Measurements from ENCODE around the gene EXOC4. TPM values are rescaled to one million over a fixed set of nuclear protein-coding genes. Genes with fewer than 3 reads are reported as not detected.

The EXOC4 gene
- total RNA-seq, 4 donors from 2014 or later = 36.9 to 78.0 (median 52.2) TPM

GRCh38 chr7:133836666-133837065 lies 583.8 kb downstream of the EXOC4 start:
- peaks cover 7 to 11% of the 10 kb centered on the region in 2 donors for H3K4me1 ChIP-seq
- in situ Hi-C loops (cut with MboI; ENCODE audit: low sequenced_read_pairs in 4 of 4) = no loop called here
- no peaks in the 10 kb centered on the region for H3K36me3 ChIP-seq
- ATAC-seq (no peak), DNase-seq (no peak)
- H3K27me3 ChIP-seq = no peaks in the 10 kb centered on the region
- TF ChIP-seq POLR2A (IDR thresholded peaks at IDR 0.05) = no peak
- TF ChIP-seq, protein P1, sequence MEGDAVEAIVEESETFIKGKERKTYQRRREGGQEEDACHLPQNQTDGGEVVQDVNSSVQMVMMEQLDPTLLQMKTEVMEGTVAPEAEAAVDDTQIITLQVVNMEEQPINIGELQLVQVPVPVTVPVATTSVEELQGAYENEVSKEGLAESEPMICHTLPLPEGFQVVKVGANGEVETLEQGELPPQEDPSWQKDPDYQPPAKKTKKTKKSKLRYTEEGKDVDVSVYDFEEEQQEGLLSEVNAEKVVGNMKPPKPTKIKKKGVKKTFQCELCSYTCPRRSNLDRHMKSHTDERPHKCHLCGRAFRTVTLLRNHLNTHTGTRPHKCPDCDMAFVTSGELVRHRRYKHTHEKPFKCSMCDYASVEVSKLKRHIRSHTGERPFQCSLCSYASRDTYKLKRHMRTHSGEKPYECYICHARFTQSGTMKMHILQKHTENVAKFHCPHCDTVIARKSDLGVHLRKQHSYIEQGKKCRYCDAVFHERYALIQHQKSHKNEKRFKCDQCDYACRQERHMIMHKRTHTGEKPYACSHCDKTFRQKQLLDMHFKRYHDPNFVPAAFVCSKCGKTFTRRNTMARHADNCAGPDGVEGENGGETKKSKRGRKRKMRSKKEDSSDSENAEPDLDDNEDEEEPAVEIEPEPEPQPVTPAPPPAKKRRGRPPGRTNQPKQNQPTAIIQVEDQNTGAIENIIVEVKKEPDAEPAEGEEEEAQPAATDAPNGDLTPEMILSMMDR (IDR thresholded peaks at IDR 0.05 in 4 of 5, conservative IDR thresholded peaks at IDR 0.05 in 1 of 5) = no peak
- no peak overlapping the region for H3K27ac ChIP-seq
- intact Hi-C loops (cut with DNase I; ENCODE audit: low total_unique reads) = no loop called here
- H3K4me3 ChIP-seq = no peak overlapping the region
- H3K9me3 ChIP-seq = no peaks in the 10 kb centered on the region

DNA sequence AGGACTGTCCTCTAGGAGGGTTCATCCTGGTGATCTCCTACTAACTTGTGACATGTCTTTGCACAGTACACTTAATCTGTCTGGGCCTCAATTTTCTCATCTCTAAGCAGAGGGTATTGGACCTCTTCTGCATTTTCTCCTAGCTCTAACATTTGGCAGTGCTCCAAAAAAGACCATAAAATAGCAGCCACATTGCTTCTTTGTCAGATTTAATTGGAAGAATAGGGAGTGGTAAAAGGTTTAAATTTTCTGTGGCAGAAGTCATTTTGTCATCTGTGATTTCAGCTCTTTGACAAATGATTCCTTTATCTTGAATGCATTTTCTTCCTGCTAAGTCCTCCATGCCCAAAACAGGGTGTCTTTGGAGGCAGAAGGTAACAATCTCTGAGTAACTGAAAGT lies 584.3 kb downstream of the EXOC4 start:
- in situ Hi-C loops (cut with MboI; ENCODE audit: low sequenced_read_pairs in 4 of 4) (no loop called here), intact Hi-C loops (cut with DNase I; ENCODE audit: low total_unique reads) (no loop called here)
- DNase-seq = no peak
- no peaks in the 10 kb centered on the region for H3K9me3 ChIP-seq
- ATAC-seq = no peak
- no peaks in the 10 kb centered on the region for H3K27me3 ChIP-seq
- H3K27ac ChIP-seq = no peak overlapping the region
- no peaks in the 10 kb centered on the region for H3K36me3 ChIP-seq
- TF ChIP-seq, protein P1 (IDR thresholded peaks at IDR 0.05 in 4 of 5, conservative IDR thresholded peaks at IDR 0.05 in 1 of 5) = no peak
- no peak for TF ChIP-seq POLR2A (IDR thresholded peaks at IDR 0.05)
- H3K4me1 ChIP-seq = peaks cover 7 to 11% of the 10 kb centered on the region in 2 donors
- H3K4me3 ChIP-seq = no peak overlapping the region

- in situ Hi-C loops (cut with MboI; ENCODE audit: low sequenced_read_pairs in 4 of 4) = no loop called here
These were observed 586.2 kb downstream of the EXOC4 start for GRCh38 chr7:133839121-133839520.

GRCh38 chr7:133843341-133843740 lies 590.5 kb downstream of the EXOC4 start:
- no peak for DNase-seq
- in situ Hi-C loops (cut with MboI; ENCODE audit: low sequenced_read_pairs in 4 of 4) (no loop called here), intact Hi-C loops (cut with DNase I; ENCODE audit: low total_unique reads) (no loop called here)
- no peaks in the 10 kb centered on the region for H3K9me3 ChIP-seq
- no peaks in the 10 kb centered on the region for H3K4me1 ChIP-seq
- H3K4me3 ChIP-seq = no peak overlapping the region
- H3K27me3 ChIP-seq = no peaks in the 10 kb centered on the region
- no peak for ATAC-seq
- TF ChIP-seq, protein P1 (IDR thresholded peaks at IDR 0.05 in 4 of 5, conservative IDR thresholded peaks at IDR 0.05 in 1 of 5) = no peak
- TF ChIP-seq POLR2A (IDR thresholded peaks at IDR 0.05) = no peak
- no peaks in the 10 kb centered on the region for H3K36me3 ChIP-seq
- no peak overlapping the region for H3K27ac ChIP-seq

More at GRCh38 chr7:133839121-133839520, 586.2 kb downstream of the EXOC4 start:
- peaks cover 7 to 11% of the 10 kb centered on the region in 2 donors for H3K4me1 ChIP-seq
- no peaks in the 10 kb centered on the region for H3K27me3 ChIP-seq
- no peaks in the 10 kb centered on the region for H3K9me3 ChIP-seq
- no peak overlapping the region for H3K27ac ChIP-seq
- TF ChIP-seq, protein P1 (IDR thresholded peaks at IDR 0.05 in 4 of 5, conservative IDR thresholded peaks at IDR 0.05 in 1 of 5) = no peak
- no peak for TF ChIP-seq POLR2A (IDR thresholded peaks at IDR 0.05)
- no peak overlapping the region for H3K4me3 ChIP-seq
- DNase-seq (no peak), ATAC-seq (no peak)
- intact Hi-C loops (cut with DNase I; ENCODE audit: low total_unique reads) = no loop called here
- no peaks in the 10 kb centered on the region for H3K36me3 ChIP-seq

- H3K27ac ChIP-seq = no peak overlapping the region
- no peaks in the 10 kb centered on the region for H3K27me3 ChIP-seq
- H3K4me1 ChIP-seq = no peaks in the 10 kb centered on the region
- no peak for TF ChIP-seq POLR2A (IDR thresholded peaks at IDR 0.05)
- TF ChIP-seq, protein P1 (IDR thresholded peaks at IDR 0.05 in 4 of 5, conservative IDR thresholded peaks at IDR 0.05 in 1 of 5) = no peak
- intact Hi-C loops (cut with DNase I; ENCODE audit: low total_unique reads) = no loop called here
- ATAC-seq (no peak), DNase-seq (no peak)
- no peak overlapping the region for H3K4me3 ChIP-seq
- in situ Hi-C loops (cut with MboI; ENCODE audit: low sequenced_read_pairs in 4 of 4) = no loop called here
- no peaks in the 10 kb centered on the region for H3K36me3 ChIP-seq
- H3K9me3 ChIP-seq = no peaks in the 10 kb centered on the region
These were observed 592.1 kb downstream of the EXOC4 start for GRCh38 chr7:133845005-133845404.

Measured in gastrocnemius medialis (tissue), 4 donors.